ENCODE data around the gene DEXI.
"Not testable (repeated sequence)": the region's sequence is repeated elsewhere in the genome, so short reads cannot be mapped to it uniquely, and the experiment has no call there.

The DEXI gene

DNA sequence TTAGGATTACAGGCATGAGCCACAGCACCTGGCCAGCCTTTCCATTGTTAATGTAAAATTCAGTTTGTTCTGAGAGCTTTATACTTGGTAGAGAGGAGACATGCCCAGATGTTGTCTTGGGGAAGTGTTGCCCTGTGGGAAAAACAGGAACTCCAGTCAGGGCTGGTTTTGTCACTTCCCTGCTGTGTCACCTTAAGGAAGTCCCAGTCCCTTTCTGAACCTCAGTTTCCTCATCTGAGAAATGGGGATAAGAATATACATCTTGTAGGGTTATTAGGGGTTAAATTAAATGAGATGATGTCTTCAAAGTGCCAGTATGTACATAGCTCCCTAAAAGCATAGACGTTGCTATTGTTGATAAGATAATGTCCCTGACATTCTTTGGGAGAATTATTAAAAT is 27.3 kb upstream of the DEXI start:
- no peak for DNase-seq (ENCODE audit: low read depth in 2 of 2)

DNA sequence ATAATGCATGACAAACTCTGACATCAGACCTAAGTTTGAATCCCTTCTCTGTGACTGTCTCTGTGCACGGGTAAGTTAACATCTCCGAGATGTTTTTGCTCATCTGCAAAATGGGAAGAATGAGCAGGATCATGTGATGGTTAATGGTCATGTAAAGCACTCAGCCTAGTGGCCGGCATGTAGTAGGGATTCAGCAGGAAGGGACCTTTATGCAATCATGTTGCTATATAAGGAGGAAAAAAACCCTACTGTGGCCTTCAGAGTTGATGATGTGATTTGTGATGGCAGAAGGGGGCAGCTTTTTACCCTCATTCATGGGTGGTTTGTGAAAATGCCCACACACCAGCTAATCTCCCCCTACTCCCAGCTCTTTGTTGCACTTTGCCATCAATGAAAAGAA is 26.2 kb upstream of the DEXI start:
- no peak for DNase-seq (ENCODE audit: low read depth in 2 of 2)

GRCh38 chr16:10967986-10968385 is 25.7 kb upstream of the DEXI start:
- no peak for DNase-seq (ENCODE audit: low read depth in 2 of 2)

GRCh38 chr16:10966559-10966958 is 24.3 kb upstream of the DEXI start:
- not testable (repeated sequence) for DNase-seq (ENCODE audit: low read depth in 2 of 2)

- DNase-seq (ENCODE audit: low read depth in 2 of 2): no peak
Observed at GRCh38 chr16:10966129-10966528, 23.9 kb upstream of the DEXI start.

- no peak for DNase-seq (ENCODE audit: low read depth in 2 of 2)
Observed at GRCh38 chr16:10965440-10966061, 23.3 kb upstream of the DEXI start.

DNA sequence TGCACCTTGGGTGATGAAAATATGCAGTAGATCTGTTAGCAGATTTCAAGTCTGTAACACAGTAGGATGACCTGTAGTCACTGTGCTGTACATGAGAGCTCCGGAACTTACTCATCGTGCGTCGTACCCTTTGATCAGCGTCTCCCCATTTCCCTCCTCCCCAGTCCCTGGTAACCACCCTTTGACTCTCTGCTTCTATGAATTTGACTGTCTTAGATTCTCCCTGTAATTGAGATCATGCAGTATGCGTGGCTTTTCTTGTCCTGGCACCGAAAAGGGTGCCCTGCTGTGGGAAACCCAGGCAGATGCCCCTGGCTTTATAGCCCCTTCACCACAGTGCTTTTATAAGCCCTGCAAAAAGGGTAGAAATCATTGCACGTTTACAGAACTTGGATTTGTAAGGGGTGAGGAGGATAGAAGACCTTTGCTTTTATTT is 22.6 kb upstream of the DEXI start:
- DNase-seq (ENCODE audit: low read depth in 2 of 2): peak; percentile 27 to 47

DNA sequence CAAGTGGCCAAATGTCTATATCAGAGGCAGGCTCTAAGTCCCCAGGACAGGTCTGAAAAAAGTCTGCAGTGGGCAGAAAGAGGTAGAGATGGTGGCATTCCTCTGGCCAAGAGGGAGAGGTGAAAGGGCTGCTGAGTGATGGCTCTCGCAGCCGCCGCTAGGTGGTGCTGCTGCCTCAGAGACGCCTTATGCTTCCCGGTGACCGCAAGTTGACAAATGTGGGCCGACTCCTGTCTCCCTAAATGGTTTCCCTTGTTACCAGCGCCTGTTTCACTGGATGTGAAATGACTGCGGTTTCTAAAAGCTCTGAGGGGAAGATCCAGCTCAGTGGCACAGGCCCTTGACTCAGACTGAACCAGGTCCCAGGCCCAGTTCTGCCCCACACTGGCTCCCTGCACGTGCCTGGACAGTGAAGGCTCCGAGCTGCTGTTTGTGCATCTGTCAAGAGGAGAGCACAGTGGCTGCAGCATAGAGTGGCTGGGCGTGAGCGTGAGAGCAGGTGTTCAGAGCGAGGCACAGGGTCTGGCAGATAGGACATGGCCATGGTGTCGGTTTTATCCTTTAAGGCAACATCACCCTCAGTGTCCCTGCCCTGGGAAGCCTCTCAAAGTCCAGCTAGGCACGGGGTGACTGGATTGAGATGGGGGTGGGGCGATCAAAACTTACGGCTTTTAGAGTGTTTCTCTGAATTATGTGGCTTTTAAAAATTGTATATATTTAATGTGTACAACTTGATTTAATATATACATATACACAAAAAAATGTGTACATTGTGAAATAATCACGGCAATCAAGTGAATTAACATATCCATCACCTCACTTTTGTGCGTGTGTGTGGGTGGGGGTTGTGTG is 22.0 kb upstream of the DEXI start:
- peak; percentile 79 to 82 for DNase-seq (ENCODE audit: low read depth in 2 of 2)

DNA sequence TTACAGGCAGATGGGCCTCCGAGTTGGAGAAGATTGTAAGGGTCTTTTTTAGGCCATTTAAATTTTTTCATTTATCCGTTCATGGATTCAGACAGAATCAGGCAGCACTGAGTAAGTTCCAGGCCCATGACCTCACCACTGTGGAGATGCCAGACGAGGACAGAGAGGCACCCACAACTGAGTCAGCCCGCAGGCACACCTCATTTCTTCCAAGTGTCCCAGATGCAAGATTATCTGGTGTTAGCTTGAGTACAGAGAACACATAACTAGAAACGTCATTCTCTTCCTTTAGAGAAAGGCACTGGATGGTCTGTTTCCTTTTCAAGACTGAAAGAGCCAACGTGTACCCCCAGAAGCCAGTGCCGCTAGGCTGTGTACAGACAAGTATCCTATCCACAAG is 19.0 kb upstream of the DEXI start:
- no peak for DNase-seq (ENCODE audit: low read depth in 2 of 2)

- no peak for DNase-seq (ENCODE audit: low read depth in 2 of 2)
Observed at GRCh38 chr16:10959161-10959560, 16.9 kb upstream of the DEXI start.

DNA sequence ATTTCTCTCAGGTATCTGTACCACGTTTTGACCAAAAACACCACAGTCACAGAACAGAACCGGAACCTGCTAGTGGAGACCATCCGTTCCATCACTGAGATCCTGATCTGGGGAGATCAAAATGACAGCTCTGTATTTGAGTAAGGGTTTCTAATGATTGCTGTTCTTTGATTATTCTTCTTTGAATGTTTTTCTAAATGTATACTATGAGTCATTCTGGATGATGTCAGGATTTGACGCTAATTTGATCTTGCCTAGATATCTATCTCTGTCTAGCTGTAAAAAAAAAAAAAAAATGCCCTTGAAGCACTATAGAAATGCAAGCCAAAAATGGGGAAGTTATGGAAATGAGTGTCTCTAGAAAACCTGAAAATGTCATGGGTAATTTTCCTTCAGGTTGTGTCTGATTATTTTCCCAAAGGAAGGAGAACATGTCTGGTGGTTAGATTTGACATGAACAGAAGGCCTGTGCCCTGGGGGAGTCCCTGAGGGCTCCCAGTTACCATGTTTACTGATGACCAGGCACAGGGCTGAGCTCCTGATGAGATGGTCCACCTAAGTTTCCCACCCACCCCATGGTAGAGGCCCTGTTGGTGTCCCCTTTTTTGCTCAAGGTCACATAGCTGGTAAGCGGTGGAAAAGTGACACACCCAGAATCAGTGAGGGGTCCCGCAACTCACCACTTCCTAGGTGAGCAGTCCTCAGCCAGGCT is 15.7 kb upstream of the DEXI start:
- DNase-seq (ENCODE audit: low read depth in 2 of 2): no peak

GRCh38 chr16:10954903-10955302 is 12.6 kb upstream of the DEXI start:
- no peak for DNase-seq (ENCODE audit: low read depth in 2 of 2)

DNA sequence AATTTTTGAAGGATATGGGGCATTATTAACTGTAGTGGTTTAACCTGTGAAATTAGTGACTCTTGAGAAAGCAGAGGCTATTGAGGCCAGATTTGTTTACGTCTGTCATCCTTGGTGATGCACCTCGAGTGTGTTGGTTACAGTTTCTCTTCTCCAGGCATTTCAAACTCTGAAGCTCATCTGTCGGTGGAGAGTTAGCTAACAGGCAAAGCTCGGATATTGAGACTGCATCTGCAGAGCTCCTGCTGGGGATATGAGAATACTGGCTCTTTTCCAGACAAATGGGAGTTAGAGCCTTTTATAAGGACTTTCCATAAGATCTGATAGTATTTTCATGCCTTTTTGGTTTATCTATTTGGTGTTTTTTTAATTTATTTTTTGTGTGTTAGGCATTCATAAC is 8.8 kb upstream of the DEXI start:
- no peak for DNase-seq (ENCODE audit: low read depth in 2 of 2)

GRCh38 chr16:10950393-10950792 is 8.1 kb upstream of the DEXI start:
- no peak for DNase-seq (ENCODE audit: low read depth in 2 of 2)

GRCh38 chr16:10949424-10949970 is 7.2 kb upstream of the DEXI start:
- DNase-seq (ENCODE audit: low read depth in 2 of 2): no peak

DNA sequence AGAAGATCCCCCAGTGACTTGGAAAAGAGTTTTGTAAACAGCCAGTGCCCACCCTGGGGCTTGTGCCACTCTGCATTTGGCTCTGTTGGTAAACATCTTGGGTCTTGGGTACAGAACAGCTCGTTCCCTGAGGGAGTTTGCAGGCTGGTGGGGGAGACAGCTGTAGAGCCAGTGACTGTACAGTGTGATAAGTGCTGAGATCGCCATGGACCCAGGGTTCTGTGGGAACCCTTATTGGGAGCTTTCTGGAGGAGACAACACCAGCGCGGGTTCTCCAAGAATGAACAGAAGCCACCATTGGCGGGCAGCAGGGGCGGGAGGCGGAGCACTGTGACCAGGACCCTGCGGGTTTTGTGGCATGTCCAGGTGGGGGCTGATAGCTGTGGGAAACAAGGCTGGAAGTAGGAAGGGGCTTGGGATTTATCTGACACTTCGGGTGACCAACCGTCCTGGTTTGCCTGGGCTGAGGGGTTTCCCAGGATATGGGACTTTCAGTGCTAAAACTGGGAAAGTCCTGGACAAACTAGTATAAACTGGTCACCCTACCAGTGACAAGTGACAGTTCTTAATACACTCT is 5.0 kb upstream of the DEXI start:
- DNase-seq (ENCODE audit: low read depth in 2 of 2): no peak

- no peak for DNase-seq (ENCODE audit: low read depth in 2 of 2)
Observed at GRCh38 chr16:10946308-10946707, 4.0 kb upstream of the DEXI start.

GRCh38 chr16:10945065-10945787 is 3.0 kb upstream of the DEXI start:
- DNase-seq (ENCODE audit: low read depth in 2 of 2): no peak

- peak; percentile 90 to 95 for DNase-seq (ENCODE audit: low read depth in 2 of 2)
Observed at GRCh38 chr16:10944249-10945064, 2.2 kb upstream of the DEXI start, which contains the start of gene CLEC16A. Gene CLEC16A, plus strand, starts transcription at chr16:10944564. Its CDS starts 154 bp downstream, at chr16:10944718.

- no peak for DNase-seq (ENCODE audit: low read depth in 2 of 2)
Observed at GRCh38 chr16:10943064-10943353, 741 bp upstream of the DEXI start.

DNA sequence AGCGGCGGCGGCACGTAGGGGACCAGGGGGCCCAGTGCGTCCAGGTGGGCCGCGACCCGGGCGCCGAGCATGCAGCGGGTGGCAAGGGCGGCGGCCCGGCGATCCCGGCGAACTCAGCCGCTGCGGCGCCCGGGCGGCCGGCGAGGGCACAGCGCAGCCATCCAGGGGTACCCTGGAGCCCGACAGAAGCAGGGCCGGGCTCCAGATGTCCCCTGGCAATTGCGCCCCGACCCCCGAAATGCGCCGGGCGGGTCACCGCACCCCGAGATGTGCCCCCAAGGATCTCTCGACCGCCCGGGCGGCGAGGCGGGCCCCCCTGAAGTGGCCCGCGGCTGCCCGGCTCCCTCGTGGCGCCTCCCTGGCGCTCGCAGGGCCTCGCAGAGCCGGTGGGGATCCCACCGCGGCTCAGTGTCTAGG is 325 bp downstream of the DEXI start:
- DNase-seq (ENCODE audit: low read depth in 2 of 2): not testable (repeated sequence)
